GM19324 (cell line): ENCODE measurements around the gene CENPO.
"Not testable (repeated sequence)": the region's sequence is repeated elsewhere in the genome, so short reads cannot be mapped to it uniquely, and the experiment has no call there.

Experiments
- ATAC-seq: cut with Tn5 transposase; IDR thresholded peaks from one replicate; pipeline ENCODE4 v1.9.1; 2021; ENCODE audit warnings: mild to moderate bottlenecking, moderate library complexity; ENCODE audit not compliant: unreplicated experiment, low FRiP score

The CENPO gene

GRCh38 chr2:24835411-24835810, 42.2 kb downstream of the CENPO start:
- ATAC-seq, result not testable (repeated sequence)

DNA sequence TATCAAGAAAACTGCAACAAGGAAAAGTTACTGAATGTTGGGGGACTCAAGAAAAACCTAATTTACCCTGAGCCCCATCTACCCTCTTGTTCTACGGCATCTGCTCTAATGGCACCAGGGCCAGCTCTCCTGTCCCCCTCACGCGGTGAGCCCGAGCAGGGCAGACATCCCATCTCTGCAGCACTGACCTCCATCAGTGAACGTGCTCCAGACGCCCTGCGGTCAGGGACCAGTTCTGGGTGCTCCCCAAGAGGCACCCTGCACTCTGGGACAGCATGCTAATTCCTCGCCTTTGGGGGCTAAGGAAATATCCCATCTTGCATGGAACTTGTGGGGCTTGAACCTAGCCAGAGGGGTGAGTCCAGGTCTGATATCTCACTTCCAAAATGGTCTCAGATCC, 43.0 kb downstream of the CENPO start:
- ATAC-seq, result no peak

DNA sequence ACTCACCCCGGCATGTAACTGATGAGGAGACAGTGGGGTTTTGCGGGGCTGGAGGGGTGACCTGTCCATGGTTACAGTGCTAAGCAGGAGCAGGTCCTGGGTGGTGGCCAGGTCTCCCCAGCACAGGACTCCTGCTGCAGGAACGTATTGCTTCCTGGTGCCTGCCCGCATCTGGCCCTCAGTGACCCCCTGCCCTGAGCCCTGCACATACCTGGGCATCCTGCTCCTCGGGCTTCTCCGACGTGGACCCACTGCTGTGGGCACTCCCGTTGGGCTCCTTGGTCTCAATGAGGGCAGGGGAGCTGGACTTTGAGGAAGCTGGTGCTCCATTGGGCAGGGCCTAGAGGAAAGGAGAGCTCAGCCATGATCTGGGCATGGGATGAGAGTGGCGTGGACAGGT, 43.5 kb downstream of the CENPO start:
- ATAC-seq, result no peak

GRCh38 chr2:24837996-24838513, 44.8 kb downstream of the CENPO start:
- no peak for ATAC-seq

- ATAC-seq, result no peak
These were observed 45.3 kb downstream of the CENPO start for GRCh38 chr2:24838541-24838940.

- ATAC-seq, result no peak
These were observed 46.5 kb downstream of the CENPO start for GRCh38 chr2:24839729-24840128.

- no peak for ATAC-seq
These were observed 47.1 kb downstream of the CENPO start for GRCh38 chr2:24840164-24840869.

- ATAC-seq, result no peak
These were observed 48.0 kb downstream of the CENPO start for GRCh38 chr2:24840962-24841945.

DNA sequence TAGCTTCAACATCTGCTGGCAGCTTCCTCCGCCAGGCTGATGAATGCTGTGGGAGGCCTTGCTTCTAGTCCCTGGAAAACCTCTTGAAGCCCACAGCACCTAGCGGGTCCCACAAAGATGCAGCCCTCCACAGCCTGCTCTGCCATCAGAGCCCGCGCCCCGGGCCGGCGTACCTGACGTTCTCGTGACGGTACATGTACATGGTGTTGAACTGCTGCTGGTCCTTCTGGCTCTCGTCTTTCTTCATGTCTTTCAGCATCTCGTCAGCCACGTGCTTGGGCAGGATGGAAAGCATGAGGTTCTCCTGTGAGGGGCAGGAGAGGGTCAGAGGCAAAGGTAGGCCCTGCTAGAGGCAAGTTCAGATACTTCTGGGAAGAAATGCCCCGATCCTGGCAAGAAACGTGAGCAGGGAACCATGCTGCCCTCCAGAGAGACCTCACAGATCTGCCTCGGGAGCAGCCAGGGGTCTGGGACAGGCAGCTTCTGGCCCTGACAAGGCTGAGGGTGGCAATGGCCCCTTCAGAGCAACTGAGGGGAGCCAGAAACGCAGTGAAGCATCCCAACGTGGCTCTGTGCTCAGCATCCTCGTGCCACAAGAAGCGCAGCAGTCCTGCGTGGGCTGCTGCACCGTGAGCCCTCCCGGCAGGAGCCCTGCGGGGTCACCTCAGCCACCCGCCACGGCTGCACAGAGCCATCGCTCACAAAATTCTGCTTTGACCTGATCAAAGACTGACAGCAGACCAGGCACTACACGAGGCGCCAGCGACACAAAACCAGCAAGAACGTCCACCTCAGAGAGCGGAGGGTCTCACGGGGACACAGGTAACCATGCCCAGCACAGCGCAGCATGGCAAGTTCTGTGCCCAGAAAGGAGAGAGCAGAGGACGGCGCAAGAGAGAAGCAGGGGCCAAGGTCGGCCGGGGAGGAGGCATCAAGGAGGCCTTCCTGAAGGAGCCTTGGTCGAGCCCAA, 49.1 kb downstream of the CENPO start:
- no peak for ATAC-seq

- ATAC-seq, result no peak
These were observed 50.2 kb downstream of the CENPO start for GRCh38 chr2:24843330-24843860.

DNA sequence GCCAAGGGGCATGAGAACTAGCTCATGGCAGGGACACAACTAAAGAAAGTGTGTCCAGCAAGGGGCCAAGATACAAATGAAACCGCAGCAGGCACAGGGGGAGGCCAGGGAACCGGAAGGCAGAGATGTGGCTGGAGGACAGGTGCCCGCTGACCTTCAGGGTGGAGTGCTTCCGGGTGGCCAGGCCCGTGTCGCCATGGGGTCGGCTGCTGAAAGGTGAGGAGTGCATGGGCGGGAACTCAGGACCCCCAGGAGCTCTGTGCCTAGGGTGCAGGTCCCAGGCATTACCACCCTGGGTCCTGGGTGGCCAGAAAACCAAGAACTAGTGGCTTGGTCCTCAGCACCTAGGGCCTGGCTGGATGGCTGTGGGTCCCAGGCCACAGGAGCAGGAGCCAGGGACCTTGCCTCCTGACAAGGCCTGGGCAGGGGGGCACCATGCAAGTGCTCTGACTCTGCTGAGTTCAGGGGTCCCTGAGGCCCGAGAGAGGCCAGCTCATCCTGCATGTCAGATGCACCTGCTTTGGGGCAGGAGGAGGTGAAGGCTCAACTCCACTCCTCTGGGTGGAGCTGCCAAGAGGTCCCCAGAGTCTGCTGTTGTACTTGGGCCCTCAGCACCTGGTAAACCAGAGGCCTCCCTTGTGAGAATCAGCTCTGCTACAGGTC, 50.9 kb downstream of the CENPO start:
- no peak for ATAC-seq

DNA sequence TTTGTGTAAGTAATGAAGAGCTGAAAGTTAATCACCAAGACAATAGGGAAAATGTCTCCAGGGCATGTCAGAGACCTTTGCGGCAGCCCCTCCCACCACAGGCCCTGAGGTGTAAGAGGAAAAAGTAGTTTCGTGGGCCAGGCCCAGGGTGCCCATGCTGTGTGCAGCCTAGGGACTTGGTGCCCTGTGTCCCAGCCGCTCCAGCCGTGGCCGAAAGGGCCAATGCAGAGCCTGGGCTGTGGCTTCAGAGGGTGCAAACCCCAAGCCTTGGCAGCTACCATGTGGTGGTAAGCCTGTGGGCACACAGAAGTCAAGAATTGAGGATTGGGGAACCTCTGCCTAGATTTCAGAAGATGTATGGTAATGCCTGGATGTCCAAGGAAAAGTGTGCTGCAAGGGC, 52.5 kb downstream of the CENPO start:
- ATAC-seq, result no peak

- no peak for ATAC-seq
These were observed 57.7 kb downstream of the CENPO start for GRCh38 chr2:24850944-24851343.

DNA sequence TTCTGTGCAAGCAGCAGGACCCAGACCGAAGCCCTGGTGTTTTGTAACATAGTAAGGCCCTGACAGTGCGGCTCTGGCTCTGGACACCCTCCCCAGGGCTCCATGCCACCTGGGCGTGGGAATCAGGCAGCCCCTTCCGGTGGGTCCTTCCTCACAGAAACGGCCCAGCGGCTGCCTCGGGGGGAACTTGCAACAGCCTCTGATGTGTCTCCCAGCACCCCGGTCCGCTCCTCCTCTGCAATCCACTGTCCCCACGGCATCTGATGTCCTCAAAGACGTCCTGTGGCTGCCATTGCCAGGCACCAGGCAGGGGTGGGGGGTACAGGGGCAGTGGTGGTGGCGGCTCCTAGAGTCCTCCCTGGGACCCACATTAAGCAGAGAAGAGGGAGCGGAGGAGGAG, 58.8 kb downstream of the CENPO start:
- no peak for ATAC-seq

DNA sequence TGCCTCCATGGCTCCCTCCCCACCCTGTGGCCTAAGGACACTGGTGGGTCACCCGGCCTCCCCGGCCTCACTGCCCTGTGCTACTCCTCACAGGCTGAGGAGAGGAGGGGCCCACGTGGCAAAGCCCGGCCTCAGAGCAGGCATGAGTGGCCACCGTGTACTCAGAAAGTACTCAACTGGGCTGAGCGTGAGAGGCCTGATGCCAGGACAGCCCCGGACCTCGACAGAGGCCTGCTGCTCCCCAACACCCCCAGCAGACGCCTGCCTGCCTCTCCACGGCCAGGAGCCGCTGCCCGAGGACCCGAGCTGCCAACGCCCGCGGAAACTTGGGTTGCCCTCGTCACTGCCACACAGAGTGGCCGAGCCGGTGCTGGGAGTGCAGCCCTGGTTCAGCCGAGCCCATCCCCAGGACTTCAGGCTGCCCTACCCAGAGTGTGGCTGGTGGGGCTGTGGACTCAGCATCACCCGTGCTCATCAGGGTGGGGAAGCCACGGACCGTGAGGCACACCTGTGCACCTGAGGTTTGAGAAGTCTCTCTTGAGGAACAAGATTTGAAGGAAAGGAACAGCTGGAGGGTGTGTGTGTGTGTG, 59.3 kb downstream of the CENPO start:
- no peak for ATAC-seq

- no peak for ATAC-seq
These were observed 59.8 kb downstream of the CENPO start for GRCh38 chr2:24853046-24853445.

DNA sequence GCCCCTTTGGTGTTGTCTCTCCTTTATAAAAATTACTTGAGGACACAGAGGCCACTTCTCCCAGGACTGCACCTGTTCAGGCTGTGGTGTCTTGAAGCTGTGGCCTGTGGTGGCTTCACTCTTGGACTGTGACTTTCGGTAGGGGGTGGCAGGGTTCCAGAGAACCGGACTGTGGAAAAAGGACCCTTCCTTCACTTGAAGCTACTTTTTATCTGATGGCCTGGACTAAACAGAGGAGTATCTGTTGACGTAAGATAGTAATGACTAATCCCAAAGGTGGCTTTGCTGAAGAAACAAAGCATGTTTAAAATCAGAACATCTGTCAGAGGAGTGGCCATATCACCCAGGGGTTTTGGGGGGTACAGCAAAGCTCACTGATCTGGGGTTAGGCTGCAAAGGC, 60.8 kb downstream of the CENPO start:
- ATAC-seq, result no peak

DNA sequence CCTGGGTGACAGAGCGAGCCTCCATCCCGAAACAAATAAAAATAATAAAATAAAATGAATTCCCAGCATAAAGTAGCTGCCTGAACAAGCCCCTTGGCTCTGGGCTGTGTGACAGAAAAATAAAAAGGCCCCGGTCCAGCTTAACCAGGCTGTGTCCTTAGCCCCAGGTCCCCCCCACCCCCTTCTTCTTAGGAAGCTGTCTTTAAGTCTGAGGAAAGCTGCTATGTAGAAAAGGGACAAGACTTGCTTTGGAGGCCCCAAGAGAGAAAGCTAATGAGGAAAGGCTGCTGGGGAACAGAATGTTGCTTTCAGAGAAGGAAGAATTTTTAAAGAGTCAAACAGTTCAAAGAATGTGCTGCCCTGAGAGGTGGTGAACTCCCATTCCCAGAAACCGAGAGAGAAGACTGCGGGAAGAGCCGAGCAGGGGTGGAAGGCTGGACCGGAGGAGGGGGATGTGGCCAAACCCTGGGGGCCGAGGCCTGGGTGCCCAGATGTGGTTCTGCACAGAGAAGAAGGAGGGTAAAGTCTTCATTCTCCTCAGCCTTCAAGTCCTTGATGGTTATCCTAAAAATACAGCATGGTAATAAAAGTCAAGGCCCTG, 61.9 kb downstream of the CENPO start:
- ATAC-seq, result no peak

- no peak for ATAC-seq
These were observed 62.5 kb downstream of the CENPO start for GRCh38 chr2:24855726-24856125.
